ENCODE data around the gene HS6ST1. TPM values are rescaled to one million over a fixed set of nuclear protein-coding genes. Genes with fewer than 3 reads are reported as not detected.

The HS6ST1 gene
- total RNA-seq, 1 donor from 2014 or later, result 19.2 TPM

GRCh38 chr2:128307595-128307994 is 11.1 kb downstream of the HS6ST1 start:
- TF ChIP-seq CTCF (IDR thresholded peaks at IDR 0.05; ENCODE audit: insufficient read depth, low read length, severe bottlenecking), result no peak
- no peak for FAIRE-seq
- Histone ChIP-seq H3K27me3 (ENCODE audit: control insufficient read depth, insufficient read depth, low read length) (no peaks in the 10 kb centered on the region), H3K4me3 (ENCODE audit: low read depth, low read length) (no peak overlapping the region), H3K36me3 (ENCODE audit: control insufficient read depth, insufficient read depth, low read length) (no peaks in the 10 kb centered on the region)
- DNase-seq (ENCODE audit: low read depth), result no peak

GRCh38 chr2:128306931-128307460 is 11.7 kb downstream of the HS6ST1 start:
- H3K36me3 ChIP-seq (ENCODE audit: control insufficient read depth, insufficient read depth, low read length), result no peaks in the 10 kb centered on the region
- no peak for TF ChIP-seq CTCF (IDR thresholded peaks at IDR 0.05; ENCODE audit: insufficient read depth, low read length, severe bottlenecking)
- no peak overlapping the region for H3K4me3 ChIP-seq (ENCODE audit: low read depth, low read length)
- no peak for FAIRE-seq
- DNase-seq (ENCODE audit: low read depth), result no peak
- H3K27me3 ChIP-seq (ENCODE audit: control insufficient read depth, insufficient read depth, low read length), result no peaks in the 10 kb centered on the region

- DNase-seq (ENCODE audit: low read depth) (peak; percentile 88), FAIRE-seq (no peak)
- peak overlapping the region; percentile 17 for H3K4me3 ChIP-seq (ENCODE audit: low read depth, low read length)
- TF ChIP-seq CTCF (IDR thresholded peaks at IDR 0.05; ENCODE audit: insufficient read depth, low read length, severe bottlenecking), result peak; percentile 63
- H3K36me3 ChIP-seq (ENCODE audit: control insufficient read depth, insufficient read depth, low read length), result no peaks in the 10 kb centered on the region
- H3K27me3 ChIP-seq (ENCODE audit: control insufficient read depth, insufficient read depth, low read length), result no peaks in the 10 kb centered on the region
Measured at GRCh38 chr2:128306081-128306930, 12.4 kb downstream of the HS6ST1 start.

DNA sequence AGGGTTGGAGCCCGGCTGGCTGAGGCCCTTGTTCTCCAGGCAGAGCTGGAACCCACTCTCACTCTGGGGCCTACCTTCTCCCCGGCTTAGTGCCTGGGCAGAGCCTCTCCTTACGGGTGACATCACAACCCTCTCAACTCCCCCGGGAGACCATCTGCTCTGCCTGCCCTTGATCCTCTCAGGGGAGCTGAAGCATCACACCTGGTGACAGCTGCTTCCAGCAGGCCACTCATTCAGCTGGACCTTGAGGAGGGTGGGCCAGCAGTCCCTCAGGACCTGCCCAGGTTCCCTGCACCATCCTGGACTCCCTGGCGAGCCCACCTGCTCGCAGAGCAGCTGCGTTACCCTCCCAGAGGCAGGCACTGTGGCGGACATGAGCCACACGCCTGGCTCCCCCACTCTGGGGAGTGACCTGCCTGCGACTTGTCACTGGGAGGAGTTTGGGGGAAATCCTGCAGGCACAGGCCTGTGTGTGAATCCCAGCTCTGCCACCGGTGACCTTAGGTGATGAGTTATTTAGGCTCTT is 13.1 kb downstream of the HS6ST1 start:
- FAIRE-seq (no peak), DNase-seq (ENCODE audit: low read depth) (peak; percentile 91)
- Histone ChIP-seq H3K4me3 (ENCODE audit: low read depth, low read length) (peak overlapping the region; percentile 17), H3K27me3 (ENCODE audit: control insufficient read depth, insufficient read depth, low read length) (no peaks in the 10 kb centered on the region), H3K36me3 (ENCODE audit: control insufficient read depth, insufficient read depth, low read length) (no peaks in the 10 kb centered on the region)
- TF ChIP-seq CTCF (IDR thresholded peaks at IDR 0.05; ENCODE audit: insufficient read depth, low read length, severe bottlenecking), result peak; percentile 1

DNA sequence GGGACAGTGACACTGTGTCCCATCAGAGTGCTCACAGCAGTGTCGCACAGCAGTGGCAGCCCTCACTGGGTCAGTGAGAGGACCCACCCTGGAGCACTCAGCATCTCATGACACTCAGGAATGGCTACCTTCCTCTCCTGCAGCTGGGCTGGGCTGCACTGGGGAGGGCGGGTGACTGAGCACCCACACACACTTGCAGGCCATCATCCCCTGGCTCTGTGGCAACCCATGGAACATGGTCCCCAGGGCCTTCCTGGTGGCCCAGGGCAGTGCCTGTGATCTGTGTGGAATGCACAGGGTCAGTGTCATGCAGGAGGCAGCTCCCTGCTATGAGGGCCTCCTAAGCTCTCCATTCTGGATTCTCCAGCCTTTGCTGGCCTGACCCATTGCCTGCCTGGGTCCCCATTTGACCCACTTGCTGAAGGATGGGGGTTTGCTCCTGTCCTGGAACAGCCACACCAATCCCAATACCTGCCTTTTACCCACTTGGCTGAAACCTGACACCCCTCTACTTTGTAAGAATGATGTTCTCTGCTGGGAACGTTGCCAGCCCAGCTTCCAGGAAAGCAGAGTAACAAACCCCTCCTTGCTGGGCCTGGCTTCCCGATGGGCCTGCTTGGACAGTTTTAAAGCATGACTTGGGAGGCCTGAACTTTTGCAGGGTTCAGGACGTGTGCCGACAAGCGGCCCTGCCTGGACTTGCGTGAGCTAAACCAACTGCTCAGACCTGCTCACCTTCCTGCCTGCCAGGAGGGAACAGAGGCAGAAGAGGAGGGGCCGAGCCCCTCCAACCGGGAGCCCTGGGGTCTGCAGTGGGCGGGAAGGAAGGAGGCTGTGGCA is 13.7 kb downstream of the HS6ST1 start:
- DNase-seq (ENCODE audit: low read depth) (peak; percentile 99), FAIRE-seq (peak; percentile 99)
- no peaks in the 10 kb centered on the region for H3K27me3 ChIP-seq (ENCODE audit: control insufficient read depth, insufficient read depth, low read length)
- peak overlapping the region; percentile 17 for H3K4me3 ChIP-seq (ENCODE audit: low read depth, low read length)
- no peaks in the 10 kb centered on the region for H3K36me3 ChIP-seq (ENCODE audit: control insufficient read depth, insufficient read depth, low read length)
- TF ChIP-seq CTCF (IDR thresholded peaks at IDR 0.05; ENCODE audit: insufficient read depth, low read length, severe bottlenecking), result no peak
